K562 (cell line): ENCODE results near the gene RFWD3. TPM values are rescaled to one million over a fixed set of nuclear protein-coding genes. Genes with fewer than 3 reads are reported as not detected.

Source experiments
- EWSR1 ChIP-seq: fragments of 450-650 bp; IDR thresholded peaks from 2 replicates; pipeline ENCODE4 v1.6.1; 2018; ENCODE audit warnings: borderline replicate concordance, mild to moderate bottlenecking, low read depth, moderate library complexity; ENCODE audit not compliant: partially characterized antibody
- JUN ChIP-seq, 2 experiments: sonication (generic) in 1 of 2; formaldehyde crosslinking in 1 of 2; IDR thresholded peaks; 2 replicates each; pipeline versions ENCODE4 v1.6.1 to v1.8.0; 2012 to 2022; ENCODE audit warnings: borderline replicate concordance in 2 of 2, mild to moderate bottlenecking in 2 of 2, improper control_type of control experiment in 1 of 2, low read depth in 1 of 2, low read length in 1 of 2, missing genetic modification reagents in 1 of 2
- MTF1 ChIP-seq: fragments of 250-450 bp; sonication (Bioruptor Pico); IDR thresholded peaks from 2 replicates; pipeline ENCODE4 v1.9.0; 2021; ENCODE audit warnings: moderate library complexity, mild to moderate bottlenecking, inconsistent platforms, borderline replicate concordance
- NRF1 ChIP-seq, 2 experiments: fragments of 450-650 bp; IDR thresholded peaks in 1 of 2; conservative IDR thresholded peaks in 1 of 2; 2 replicates each; pipeline ENCODE4 v1.6.1; 2014; ENCODE audit warnings: mild to moderate bottlenecking in 2 of 2
- SNRNP70 ChIP-seq: fragments of 200-400 bp; formaldehyde crosslinking; optimal IDR thresholded peaks from 2 replicates; pipeline ENCODE3; 2017; ENCODE audit warnings: low read depth, low read length
- SP2 ChIP-seq: IDR thresholded peaks from 2 replicates; pipeline ENCODE4 v1.6.1; 2011; ENCODE audit warnings: mild to moderate bottlenecking, low read depth, low read length, moderate library complexity; ENCODE audit not compliant: poor library complexity, severe bottlenecking; ENCODE audit errors: extremely low read depth
- SREBF2 ChIP-seq: sonication (generic); formaldehyde crosslinking; IDR thresholded peaks from 2 replicates; pipeline ENCODE4 v1.4.0; 2020; ENCODE audit warnings: mild to moderate bottlenecking, missing genetic modification reagents
- STAT5B ChIP-seq: fragments of 250-450 bp; sonication (Bioruptor Pico); IDR thresholded peaks from 2 replicates; pipeline ENCODE4 v1.8.0; 2021; ENCODE audit warnings: mild to moderate bottlenecking, inconsistent platforms
- ZFX ChIP-seq: sonication (generic); formaldehyde crosslinking; IDR thresholded peaks from 2 replicates; pipeline ENCODE4 v1.8.0; 2022; ENCODE audit warnings: mild to moderate bottlenecking, missing genetic modification reagents, moderate library complexity
- ZNF431 ChIP-seq: sonication (generic); formaldehyde crosslinking; IDR thresholded peaks from 2 replicates; pipeline ENCODE4 v1.8.0; 2022; ENCODE audit warnings: mild to moderate bottlenecking, missing genetic modification reagents
- polyA plus RNA-seq, 8 experiments: library from polyadenylated mRNA; depleted of rRNA in 4 of 8; stranded (reverse) in 5 of 8; unstranded in 3 of 8; fragments of >200 nt; fragmentation: Nextera tagmentation in 2 of 8; fragmentation: Illumina TruSeq in 1 of 8; extraction: Ambion mirVana in 2 of 8; extraction: Trizol in 1 of 8; gene quantifications; 2 replicates each; pipeline versions ENCODE4 v1.2.1 to v1.2.3, GENCODE V29; 2011 to 2014; ENCODE audit warnings: inconsistent platforms in 1 of 8, missing spikeins in 1 of 8
- total RNA-seq, 7 experiments: library from RNA; depleted of rRNA in 6 of 7; stranded (reverse); fragments of >200 nt in 6 of 7; fragmentation: Illumina TruSeq in 2 of 7; extraction: Trizol in 2 of 7; gene quantifications; 2 replicates each; pipeline versions ENCODE4 v1.2.1 to v1.2.3, GENCODE V29; 2011 to 2021; ENCODE audit warnings: low replicate concordance in 1 of 7
- TF ChIP-seq, protein P1 (sequence below): fragments of 450-650 bp; IDR thresholded peaks from 2 replicates; pipeline ENCODE4 v1.6.1; 2014; ENCODE audit warnings: low read depth, mild to moderate bottlenecking, moderate library complexity, borderline replicate concordance
- TF ChIP-seq, protein P2 (sequence below), 2 experiments: fragments of 450-650 bp in 1 of 2; sonication (generic) in 1 of 2; formaldehyde crosslinking in 1 of 2; IDR thresholded peaks; 2 replicates each; pipeline versions ENCODE4 v1.7.1 to v1.9.0; 2016 to 2022; ENCODE audit warnings: inconsistent platforms in 1 of 2, mild to moderate bottlenecking in 1 of 2, missing genetic modification reagents in 1 of 2
- TF ChIP-seq, protein P3 (sequence below): fragments of 450-650 bp; IDR thresholded peaks from 2 replicates; pipeline ENCODE4 v1.6.1; 2016; ENCODE audit warnings: missing biosample characterization, missing genetic modification characterization

The RFWD3 gene
- total and polyA plus RNA-seq, 9 of the 15 experiments (the other 6 are each of a cell fraction or from before 2014, with no cell fraction given), result 20.8 to 121 (median 79.0) TPM

DNA sequence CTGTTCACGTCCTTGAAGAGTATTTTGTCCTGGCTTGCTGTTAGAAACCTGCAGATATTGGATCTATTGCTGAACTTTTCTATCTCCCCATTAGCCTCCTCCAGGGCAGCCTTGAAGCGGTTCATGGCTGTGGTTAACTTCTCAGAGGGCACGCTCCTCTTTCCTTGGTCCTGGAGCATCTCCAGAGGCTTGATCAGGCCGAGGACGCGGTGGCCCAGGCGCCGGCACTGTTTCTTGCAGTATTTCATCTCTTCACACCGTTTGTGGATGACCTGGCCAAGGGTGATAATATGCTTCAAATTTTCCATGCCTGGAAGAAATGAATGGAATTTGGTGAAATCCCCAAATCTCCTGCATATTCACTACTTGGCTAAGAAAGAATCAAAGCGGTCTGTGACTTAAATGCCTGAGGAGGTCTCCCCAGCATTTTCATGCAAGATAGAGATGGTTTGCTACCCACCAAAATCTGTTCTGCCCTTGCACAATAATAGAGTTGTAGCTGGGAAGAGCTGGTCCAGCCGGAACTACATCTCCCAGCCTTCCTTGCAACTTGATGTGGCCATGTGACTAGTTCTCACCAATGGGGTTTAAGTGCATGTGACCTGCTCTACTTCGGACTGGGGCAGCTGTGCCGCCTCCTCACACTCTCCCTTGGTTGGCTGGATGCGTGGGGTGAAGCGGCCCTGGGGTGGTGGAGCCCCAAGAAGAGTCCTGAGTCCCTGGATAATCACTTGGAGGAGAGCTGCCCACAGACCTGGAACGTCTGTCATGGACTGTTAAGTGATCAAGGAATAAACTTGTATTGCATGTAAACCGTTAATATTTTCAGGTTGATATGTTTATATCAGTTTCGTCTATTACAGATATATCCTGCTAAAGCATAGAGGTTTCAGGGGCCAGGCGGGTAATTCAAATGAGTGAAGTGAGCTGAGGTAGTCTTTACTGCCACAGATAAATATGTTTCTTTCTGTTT lies 29.1 kb upstream of the RFWD3 start (continued):
- TF ChIP-seq, protein P1, sequence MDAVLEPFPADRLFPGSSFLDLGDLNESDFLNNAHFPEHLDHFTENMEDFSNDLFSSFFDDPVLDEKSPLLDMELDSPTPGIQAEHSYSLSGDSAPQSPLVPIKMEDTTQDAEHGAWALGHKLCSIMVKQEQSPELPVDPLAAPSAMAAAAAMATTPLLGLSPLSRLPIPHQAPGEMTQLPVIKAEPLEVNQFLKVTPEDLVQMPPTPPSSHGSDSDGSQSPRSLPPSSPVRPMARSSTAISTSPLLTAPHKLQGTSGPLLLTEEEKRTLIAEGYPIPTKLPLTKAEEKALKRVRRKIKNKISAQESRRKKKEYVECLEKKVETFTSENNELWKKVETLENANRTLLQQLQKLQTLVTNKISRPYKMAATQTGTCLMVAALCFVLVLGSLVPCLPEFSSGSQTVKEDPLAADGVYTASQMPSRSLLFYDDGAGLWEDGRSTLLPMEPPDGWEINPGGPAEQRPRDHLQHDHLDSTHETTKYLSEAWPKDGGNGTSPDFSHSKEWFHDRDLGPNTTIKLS, result peak; percentile 77
- TF ChIP-seq SNRNP70 (no peak), JUN (IDR thresholded peaks at IDR 0.05; ENCODE audit: borderline replicate concordance, low read depth, low read length) (peak; percentile 47; the same call in 1 of the 2 replicates), JUN (CRISPR knock-in tag; IDR thresholded peaks at IDR 0.05; ENCODE audit: borderline replicate concordance) (no peak), ZNF431 (CRISPR knock-in tag) (no peak), NRF1 (conservative IDR thresholded peaks at IDR 0.05 in 1 of 2, IDR thresholded peaks at IDR 0.05 in 1 of 2) (peak; percentile 70 to 72), SREBF2 (CRISPR knock-in tag) (no peak), MTF1 (no peak), ZFX (CRISPR knock-in tag) (0 out of 2 replicates have a peak, but pooled peaks have one; percentile 24), SP2 (no peak), STAT5B (no peak), EWSR1 (no peak)
- TF ChIP-seq, protein P2, sequence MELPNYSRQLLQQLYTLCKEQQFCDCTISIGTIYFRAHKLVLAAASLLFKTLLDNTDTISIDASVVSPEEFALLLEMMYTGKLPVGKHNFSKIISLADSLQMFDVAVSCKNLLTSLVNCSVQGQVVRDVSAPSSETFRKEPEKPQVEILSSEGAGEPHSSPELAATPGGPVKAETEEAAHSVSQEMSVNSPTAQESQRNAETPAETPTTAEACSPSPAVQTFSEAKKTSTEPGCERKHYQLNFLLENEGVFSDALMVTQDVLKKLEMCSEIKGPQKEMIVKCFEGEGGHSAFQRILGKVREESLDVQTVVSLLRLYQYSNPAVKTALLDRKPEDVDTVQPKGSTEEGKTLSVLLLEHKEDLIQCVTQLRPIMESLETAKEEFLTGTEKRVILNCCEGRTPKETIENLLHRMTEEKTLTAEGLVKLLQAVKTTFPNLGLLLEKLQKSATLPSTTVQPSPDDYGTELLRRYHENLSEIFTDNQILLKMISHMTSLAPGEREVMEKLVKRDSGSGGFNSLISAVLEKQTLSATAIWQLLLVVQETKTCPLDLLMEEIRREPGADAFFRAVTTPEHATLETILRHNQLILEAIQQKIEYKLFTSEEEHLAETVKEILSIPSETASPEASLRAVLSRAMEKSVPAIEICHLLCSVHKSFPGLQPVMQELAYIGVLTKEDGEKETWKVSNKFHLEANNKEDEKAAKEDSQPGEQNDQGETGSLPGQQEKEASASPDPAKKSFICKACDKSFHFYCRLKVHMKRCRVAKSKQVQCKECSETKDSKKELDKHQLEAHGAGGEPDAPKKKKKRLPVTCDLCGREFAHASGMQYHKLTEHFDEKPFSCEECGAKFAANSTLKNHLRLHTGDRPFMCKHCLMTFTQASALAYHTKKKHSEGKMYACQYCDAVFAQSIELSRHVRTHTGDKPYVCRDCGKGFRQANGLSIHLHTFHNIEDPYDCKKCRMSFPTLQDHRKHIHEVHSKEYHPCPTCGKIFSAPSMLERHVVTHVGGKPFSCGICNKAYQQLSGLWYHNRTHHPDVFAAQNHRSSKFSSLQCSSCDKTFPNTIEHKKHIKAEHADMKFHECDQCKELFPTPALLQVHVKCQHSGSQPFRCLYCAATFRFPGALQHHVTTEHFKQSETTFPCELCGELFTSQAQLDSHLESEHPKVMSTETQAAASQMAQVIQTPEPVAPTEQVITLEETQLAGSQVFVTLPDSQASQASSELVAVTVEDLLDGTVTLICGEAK (IDR thresholded peaks at IDR 0.05), result no peak
- TF ChIP-seq, protein P2 (CRISPR knock-in tag; IDR thresholded peaks at IDR 0.05), result no peak
- TF ChIP-seq, protein P3, sequence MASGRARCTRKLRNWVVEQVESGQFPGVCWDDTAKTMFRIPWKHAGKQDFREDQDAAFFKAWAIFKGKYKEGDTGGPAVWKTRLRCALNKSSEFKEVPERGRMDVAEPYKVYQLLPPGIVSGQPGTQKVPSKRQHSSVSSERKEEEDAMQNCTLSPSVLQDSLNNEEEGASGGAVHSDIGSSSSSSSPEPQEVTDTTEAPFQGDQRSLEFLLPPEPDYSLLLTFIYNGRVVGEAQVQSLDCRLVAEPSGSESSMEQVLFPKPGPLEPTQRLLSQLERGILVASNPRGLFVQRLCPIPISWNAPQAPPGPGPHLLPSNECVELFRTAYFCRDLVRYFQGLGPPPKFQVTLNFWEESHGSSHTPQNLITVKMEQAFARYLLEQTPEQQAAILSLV (tag), result no peak
